HL-60 (cell line): ENCODE measurements around the gene RBM23.

Source experiments
- DNase-seq, 2 experiments: peaks; one replicate each; pipeline ENCODE4 v3.0.0-alpha.2; 2010 to 2020; ENCODE audit warnings: low read depth in 1 of 2, low spot score in 1 of 2
- H3K27ac ChIP-seq: fragments of 250-450 bp; sonication (Bioruptor Pico); replicated peaks from 2 replicates; pipeline ENCODE4 v1.5.1; 2020; ENCODE audit warnings: mild to moderate bottlenecking, moderate library complexity
- H3K27me3 ChIP-seq: fragments of 250-450 bp; sonication (Bioruptor Pico); 2 replicates; pipeline ENCODE4 v1.5.1; 2021; ENCODE audit warnings: mild to moderate bottlenecking, moderate library complexity; ENCODE audit not compliant: insufficient read depth, poor library complexity, severe bottlenecking
- H3K4me3 ChIP-seq: replicated peaks from 2 replicates; pipeline ENCODE4 v1.5.1; 2011; ENCODE audit warnings: mild to moderate bottlenecking, control low read depth, low read length; ENCODE audit not compliant: insufficient read depth
- GABPA ChIP-seq: IDR thresholded peaks from 2 replicates; pipeline ENCODE4 v1.6.1; 2012; ENCODE audit warnings: low read depth
- POLR2AphosphoS5 ChIP-seq: IDR thresholded peaks from 2 replicates; pipeline ENCODE4 v1.6.1; 2012; ENCODE audit warnings: low read depth
- SPI1 ChIP-seq: IDR thresholded peaks from 2 replicates; pipeline ENCODE4 v1.6.1; 2012; ENCODE audit warnings: low read depth, mild to moderate bottlenecking, borderline replicate concordance
- TF ChIP-seq, protein P1 (sequence below): IDR thresholded peaks from one replicate; pipeline ENCODE4 v1.5.1; 2011; ENCODE audit warnings: low read length, control low read depth, inconsistent platforms; ENCODE audit not compliant: insufficient read depth
- TF ChIP-seq, protein P2 (sequence below): IDR thresholded peaks from 2 replicates; pipeline ENCODE4 v1.6.1; 2012; ENCODE audit warnings: low read depth; ENCODE audit not compliant: insufficient replicate concordance

The RBM23 gene

DNA sequence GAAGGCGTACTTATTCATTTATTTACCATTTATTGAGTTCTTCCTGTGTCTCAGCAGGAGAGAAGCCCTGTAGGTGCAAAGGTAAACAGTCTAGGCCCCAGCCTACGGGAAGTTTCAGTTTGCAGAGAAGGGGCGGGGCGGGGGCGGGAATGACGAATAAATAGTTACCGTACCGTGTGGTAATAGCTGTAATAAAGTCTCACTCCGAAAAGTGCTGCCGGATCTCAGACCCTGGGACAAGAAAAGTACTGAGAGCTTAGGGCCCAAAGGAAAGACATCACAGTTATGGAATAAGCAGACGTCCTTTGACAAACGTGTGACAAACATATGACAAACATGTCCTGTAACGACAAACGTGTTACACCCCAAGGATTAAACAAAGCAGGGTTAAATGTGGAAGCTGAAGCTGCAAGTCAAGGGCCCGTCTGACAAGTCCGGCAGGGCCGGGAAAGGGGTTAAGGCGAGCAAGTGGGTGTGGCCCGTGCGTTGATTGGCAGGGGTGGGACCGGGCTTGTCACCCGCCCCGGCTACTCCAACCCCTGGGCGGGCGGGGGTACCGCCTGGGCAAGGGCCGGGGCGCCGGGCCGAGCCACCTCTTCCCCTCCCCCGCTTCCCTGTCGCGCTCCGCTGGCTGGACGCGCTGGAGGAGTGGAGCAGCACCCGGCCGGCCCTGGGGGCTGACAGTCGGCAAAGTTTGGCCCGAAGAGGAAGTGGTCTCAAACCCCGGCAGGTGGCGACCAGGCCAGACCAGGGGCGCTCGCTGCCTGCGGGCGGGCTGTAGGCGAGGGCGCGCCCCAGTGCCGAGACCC, 47.5 kb downstream of the RBM23 start, which contains the start of gene LRP10:
TSS of gene LRP10 (plus strand) at position 517 of the 809 bp plus-strand sequence. CDS start 564 bp downstream, outside the sequence.
- peak; percentile 80 to 88 for DNase-seq
- H3K4me3 ChIP-seq, result peak within 1 kb of the TSS; percentile 99
- TF ChIP-seq POLR2AphosphoS5 (peak; percentile 44; the same call in 1 of the 2 replicates), SPI1 (peak; percentile 81), GABPA (no peak)
- TF ChIP-seq, protein P1, sequence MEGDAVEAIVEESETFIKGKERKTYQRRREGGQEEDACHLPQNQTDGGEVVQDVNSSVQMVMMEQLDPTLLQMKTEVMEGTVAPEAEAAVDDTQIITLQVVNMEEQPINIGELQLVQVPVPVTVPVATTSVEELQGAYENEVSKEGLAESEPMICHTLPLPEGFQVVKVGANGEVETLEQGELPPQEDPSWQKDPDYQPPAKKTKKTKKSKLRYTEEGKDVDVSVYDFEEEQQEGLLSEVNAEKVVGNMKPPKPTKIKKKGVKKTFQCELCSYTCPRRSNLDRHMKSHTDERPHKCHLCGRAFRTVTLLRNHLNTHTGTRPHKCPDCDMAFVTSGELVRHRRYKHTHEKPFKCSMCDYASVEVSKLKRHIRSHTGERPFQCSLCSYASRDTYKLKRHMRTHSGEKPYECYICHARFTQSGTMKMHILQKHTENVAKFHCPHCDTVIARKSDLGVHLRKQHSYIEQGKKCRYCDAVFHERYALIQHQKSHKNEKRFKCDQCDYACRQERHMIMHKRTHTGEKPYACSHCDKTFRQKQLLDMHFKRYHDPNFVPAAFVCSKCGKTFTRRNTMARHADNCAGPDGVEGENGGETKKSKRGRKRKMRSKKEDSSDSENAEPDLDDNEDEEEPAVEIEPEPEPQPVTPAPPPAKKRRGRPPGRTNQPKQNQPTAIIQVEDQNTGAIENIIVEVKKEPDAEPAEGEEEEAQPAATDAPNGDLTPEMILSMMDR, result no peak
- TF ChIP-seq, protein P2, sequence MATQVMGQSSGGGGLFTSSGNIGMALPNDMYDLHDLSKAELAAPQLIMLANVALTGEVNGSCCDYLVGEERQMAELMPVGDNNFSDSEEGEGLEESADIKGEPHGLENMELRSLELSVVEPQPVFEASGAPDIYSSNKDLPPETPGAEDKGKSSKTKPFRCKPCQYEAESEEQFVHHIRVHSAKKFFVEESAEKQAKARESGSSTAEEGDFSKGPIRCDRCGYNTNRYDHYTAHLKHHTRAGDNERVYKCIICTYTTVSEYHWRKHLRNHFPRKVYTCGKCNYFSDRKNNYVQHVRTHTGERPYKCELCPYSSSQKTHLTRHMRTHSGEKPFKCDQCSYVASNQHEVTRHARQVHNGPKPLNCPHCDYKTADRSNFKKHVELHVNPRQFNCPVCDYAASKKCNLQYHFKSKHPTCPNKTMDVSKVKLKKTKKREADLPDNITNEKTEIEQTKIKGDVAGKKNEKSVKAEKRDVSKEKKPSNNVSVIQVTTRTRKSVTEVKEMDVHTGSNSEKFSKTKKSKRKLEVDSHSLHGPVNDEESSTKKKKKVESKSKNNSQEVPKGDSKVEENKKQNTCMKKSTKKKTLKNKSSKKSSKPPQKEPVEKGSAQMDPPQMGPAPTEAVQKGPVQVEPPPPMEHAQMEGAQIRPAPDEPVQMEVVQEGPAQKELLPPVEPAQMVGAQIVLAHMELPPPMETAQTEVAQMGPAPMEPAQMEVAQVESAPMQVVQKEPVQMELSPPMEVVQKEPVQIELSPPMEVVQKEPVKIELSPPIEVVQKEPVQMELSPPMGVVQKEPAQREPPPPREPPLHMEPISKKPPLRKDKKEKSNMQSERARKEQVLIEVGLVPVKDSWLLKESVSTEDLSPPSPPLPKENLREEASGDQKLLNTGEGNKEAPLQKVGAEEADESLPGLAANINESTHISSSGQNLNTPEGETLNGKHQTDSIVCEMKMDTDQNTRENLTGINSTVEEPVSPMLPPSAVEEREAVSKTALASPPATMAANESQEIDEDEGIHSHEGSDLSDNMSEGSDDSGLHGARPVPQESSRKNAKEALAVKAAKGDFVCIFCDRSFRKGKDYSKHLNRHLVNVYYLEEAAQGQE, result no peak
- no peaks in the 10 kb centered on the region for H3K27me3 ChIP-seq
- H3K27ac ChIP-seq, result peak within 1 kb of the TSS; percentile 85

DNA sequence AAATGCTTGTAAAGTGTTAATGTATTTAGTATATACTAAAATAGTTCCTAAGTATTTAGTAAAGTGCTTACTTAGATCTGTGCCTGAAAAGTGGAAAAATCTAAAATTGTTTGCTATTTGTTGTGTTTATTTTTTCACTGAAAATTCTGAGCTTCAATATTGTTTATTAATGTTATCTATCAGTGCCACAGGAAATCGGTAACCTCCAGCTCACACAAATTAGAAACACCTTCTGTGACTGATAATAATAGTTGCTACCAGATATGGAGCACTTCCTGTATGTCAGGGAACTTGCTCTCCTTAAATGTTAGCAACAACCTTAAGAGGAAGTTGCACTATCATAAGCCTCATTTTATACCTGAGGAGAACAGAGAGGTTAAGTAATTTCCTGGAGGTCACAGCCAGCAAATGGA, 48.1 kb downstream of the RBM23 start:
- H3K4me3 ChIP-seq, result peak overlapping the region; percentile 99
- TF ChIP-seq POLR2AphosphoS5 (no peak), GABPA (peak; percentile 47; the same call in 1 of the 2 replicates), SPI1 (peak; percentile 86)
- TF ChIP-seq, protein P2, result peak; percentile 18
- TF ChIP-seq, protein P1, result no peak
- DNase-seq, result peak in 1 of 2 experiments; percentile 78
- H3K27me3 ChIP-seq, result no peaks in the 10 kb centered on the region
- H3K27ac ChIP-seq, result peak overlapping the region; percentile 85

DNA sequence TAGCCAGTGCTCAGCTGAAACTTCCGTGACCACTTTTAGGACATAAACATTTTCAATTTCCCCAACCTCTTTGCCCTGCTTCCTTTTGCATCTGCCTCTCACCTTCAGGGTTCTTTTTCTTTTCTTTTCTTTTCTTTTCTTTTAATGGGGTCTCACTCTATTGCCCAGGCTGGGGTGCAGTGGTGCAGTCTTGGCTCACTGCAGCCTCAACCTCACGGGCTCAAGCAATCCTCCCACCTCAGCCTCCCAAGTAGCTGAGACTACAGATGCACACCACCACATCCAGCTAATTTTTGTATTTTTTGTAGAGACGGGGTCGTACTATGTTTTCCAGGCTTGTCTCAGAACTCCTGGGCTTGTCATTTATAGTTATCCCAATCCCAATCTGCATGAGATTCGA, 52.1 kb downstream of the RBM23 start:
- no peak for DNase-seq
- TF ChIP-seq SPI1, result no peak
- TF ChIP-seq, protein P2, result no peak
- no peak for TF ChIP-seq POLR2AphosphoS5
- TF ChIP-seq GABPA, result no peak
- TF ChIP-seq, protein P1, result no peak
- H3K27me3 ChIP-seq, result no peaks in the 10 kb centered on the region

More for the DNA sequence above, 52.1 kb downstream of the RBM23 start:
- no peak overlapping the region for H3K4me3 ChIP-seq
- no peak overlapping the region for H3K27ac ChIP-seq
